GM18511 (cell line): Measurements from ENCODE around the gene COX7A2L.
"Not testable (repeated sequence)": the region's sequence is repeated elsewhere in the genome, so short reads cannot be mapped to it uniquely, and the experiment has no call there.

Experiments
- ATAC-seq: cut with Tn5 transposase; IDR thresholded peaks from one replicate; pipeline ENCODE4 v1.9.1; 2021; ENCODE audit warnings: mild to moderate bottlenecking, moderate library complexity; ENCODE audit not compliant: unreplicated experiment

The COX7A2L gene

DNA sequence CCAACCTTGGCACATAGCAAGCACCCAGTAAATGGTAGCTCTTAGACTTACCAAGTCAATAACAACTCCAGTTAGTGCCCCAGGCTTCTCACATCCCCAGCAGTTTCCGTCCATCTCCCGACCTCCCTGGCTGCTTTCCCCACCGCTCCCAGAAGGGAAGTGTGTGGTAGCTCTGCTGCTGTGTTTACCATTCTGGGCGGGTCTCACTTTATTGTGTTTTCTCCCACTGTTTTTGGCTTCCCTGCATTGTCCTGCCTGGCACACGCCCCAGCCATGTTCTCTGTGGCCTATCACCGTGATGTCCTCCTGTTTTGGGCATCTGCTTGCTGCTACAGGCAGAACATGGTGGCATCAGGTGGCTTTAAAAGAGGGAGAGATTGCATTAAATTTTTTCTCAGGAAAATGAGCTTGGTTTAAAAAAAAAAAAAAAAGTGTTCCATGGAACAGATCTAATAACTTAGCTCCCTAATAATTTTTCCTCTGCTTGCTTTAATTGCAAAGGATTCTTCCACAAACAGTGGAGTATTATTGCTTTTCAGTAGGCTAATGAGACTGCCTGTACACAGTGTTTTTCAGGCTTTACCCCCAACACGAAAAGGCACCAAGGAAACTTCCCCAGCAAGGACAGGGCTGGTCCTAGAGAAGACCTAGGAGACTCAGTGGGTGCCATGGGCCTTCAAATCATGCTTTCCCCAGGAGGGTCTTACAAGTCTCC lies 8.0 kb upstream of the COX7A2L start:
- ATAC-seq, result no peak

DNA sequence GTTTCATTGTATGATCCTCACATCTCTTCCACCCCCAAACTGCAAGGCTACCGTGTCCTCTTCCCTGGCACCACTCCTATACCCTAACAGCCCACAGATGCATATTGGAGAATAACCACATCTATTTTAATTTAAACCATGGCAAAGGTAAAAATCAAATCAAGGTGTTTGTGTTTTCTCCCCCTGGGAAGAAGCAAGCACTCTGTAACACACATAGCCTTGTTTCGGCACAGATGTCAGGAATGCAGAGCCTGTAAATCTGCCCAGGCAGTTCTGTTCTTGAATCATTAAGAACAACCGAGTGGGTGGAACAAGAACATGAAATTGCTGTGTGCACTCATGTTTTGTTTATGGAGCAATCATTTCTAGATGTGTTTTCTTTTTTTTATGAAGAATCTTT lies 6.8 kb upstream of the COX7A2L start:
- ATAC-seq, result no peak

DNA sequence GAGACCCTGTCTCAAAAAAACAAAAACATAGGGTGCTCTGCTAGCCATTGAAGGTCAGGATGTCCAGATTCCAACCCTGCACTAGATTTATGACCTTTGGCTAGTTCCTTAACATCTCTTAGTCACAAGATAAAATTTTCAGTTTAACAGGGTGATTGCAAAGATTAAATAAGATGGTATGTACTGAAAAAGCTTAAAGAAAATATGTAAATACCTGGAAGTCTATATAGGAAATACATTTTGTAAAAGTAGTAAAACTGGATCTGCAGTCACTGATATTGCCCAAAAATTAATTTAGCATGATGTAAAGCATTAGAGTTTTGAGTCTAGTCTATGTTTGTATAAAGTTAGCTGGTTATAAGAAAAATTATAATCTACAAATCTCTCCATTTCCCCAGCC lies 5.4 kb upstream of the COX7A2L start:
- no peak for ATAC-seq

DNA sequence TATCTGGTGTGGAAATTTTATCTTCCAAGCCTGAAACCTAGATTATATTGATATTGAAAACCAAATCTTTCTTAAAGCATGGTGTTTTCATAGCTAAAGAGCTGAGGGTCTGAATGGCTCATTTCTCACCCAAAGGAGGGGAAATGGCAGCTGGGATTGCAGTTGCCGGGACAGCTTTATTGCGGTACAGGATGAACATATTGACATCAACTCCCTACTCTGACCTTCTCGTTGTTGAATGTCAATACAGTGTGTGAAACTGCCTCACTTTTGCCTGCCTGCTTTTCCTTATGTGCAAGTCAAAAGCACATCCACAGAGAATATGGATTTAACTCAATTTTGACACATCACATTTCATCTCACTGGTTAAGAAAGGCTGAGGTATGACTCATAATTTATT lies 3.6 kb upstream of the COX7A2L start:
- ATAC-seq, result no peak

DNA sequence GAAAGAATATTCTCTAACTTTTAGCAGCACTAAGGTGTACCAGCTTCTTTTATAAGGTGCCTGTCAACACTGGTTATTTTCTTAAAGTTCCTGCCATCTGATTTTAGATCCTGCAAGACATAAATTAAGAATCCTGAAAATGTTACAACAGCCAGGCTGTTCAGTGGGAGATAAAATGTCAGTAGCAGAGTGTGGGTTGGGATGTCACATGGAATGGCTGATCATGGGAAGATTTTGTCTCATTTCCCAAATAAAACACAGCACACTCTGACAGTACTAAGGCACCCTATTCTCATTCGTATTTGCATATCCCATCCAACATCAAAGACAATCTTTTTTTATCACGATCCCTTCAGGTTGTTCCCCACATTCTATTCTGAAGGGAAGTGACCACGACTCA lies 2.4 kb upstream of the COX7A2L start:
- no peak for ATAC-seq

DNA sequence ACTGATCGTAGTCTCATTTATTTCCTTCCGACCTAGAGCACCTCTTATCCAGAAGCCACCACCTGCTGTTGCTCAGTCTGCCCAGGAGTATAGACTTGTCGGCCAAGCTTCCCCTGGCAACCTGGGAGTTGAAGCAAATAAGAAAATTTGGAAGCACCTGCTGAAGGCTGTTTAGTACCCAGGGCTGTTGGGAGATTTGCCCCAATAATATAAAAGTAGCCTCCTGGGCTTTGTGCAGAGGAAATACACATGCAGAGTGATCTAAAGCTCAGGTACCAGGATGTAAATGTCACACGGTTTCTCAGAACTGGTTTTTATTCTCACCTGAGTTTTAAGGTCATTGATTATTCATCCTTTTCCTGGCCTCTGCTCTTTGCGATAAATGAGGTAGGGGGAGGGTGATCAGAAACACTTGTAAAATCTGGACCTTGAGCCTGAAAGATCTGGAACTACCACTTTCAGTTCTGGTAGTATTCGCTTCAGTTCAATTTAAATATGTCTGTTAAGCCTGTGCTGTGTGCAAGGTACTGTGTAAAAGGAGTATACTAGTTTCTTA lies 789 bp upstream of the COX7A2L start:
- no peak for ATAC-seq

DNA sequence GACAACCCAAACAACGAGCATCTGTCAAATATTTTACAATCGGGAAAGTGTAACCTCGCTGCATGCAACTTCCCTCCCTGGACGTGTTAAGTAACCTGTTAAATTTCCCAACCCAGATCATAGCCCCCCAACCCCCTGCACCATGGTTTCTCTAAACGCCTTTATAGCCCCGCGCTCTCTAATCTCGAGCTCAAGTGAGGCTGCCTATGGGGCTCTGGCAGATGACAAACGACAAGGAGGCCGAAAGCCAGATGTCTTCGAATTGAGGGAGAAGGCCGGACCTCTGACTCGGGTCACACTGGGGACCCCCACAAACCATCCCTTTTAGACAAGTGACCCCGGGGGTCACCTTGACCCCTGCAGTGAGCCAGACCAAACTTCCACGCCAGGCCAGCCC lies 526 bp downstream of the COX7A2L start:
- no peak for ATAC-seq

DNA sequence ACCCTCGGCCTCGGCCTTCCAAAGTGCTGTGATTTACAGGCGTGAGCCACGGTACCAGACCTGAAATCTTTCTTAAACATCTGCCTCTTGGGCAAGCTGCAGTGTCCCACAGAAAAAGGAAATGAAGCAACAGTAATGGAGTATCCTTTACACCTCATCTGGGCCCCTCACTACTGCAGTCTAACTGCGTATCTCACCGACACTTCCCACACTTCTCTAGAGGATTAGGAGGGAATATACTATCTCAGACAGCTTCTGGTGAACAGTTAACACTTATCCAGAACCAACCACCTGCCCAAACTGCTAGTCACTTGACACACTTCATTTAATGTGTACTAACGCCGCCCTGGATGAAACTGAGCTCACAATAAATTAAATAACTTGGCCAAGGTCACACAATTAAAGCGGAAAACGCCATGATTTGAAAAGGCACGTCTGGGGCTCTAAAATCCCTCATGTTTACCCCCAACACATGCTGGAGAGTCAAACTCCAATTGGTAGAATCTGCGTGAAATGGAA lies 993 bp downstream of the COX7A2L start:
- no peak for ATAC-seq

DNA sequence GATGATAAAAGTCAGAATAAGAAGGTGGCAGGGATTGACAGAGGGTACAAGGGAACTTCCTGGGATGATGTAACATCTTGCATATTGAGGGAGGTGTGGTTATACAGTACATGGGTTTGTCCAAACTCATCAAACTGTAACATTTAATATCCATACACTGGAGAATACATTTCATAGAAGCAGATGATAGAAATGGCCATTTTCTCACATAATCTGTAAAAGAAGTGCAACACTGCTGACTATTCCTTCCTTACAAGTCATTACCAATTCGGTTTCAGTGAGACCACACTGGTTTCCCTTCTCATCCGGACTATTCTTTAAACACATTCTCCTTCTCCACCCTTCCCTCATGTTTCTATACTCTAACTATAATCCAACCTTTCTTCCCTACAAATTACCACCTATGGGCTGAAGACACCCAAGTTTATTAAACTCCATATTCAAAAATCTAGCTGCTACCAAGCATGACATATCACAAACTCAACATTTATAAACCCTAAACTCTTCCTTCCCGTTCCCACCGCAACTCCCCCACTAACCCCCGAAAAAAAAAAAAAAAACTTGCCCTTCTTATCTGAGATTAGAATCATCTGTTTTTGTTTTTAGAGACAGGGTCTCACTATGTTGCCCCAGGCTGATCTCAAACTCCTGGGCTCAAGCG lies 1.6 kb downstream of the COX7A2L start:
- ATAC-seq, result no peak

DNA sequence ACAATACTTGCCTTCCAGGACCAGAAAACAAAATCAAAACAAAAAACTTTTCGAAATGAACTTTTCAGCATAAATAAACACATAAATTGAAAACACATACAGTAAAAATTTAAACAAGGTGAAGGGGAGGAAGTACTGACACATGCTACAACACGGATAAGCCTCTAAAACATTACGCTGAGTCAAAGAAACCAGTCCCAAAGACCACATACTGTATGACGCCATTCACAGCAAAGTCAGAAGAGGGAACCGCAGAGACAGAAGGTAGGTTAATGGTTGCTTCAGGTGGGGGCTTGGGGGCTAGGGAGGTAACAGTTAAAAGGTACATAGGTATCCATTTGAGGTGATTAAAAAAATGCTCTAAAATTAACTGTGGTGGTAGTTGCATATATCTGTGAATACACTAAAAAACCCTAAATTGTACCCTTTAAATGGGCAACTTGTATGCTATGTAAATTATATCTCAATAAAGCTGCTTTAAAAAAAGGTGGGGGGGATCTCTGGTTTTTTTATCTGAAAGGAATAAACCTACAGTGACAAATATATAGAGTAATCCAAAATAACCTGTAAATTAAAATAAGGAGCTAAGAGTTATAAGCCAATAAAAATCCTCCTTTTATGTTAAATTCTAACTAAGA lies 7.1 kb downstream of the COX7A2L start:
- ATAC-seq, result no peak

DNA sequence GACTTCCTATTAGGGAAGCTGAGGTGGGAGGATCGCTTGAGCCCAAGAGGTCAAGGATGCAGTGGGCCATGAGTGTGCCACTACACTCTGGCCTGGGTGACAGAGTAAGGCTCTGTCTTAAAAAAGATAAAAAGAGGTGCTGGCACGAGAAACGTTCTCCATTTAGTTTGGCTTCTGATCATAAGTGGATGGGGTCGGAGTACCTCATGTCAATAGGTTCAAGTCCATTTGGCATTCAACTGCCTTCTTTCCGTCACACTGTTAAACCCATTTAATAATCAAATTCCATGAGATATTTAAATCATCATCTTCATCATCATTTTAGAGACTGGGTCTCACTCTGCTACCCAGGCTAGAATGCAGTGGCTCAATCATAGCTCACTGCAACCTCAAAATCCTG lies 9.2 kb downstream of the COX7A2L start:
- ATAC-seq, result no peak

DNA sequence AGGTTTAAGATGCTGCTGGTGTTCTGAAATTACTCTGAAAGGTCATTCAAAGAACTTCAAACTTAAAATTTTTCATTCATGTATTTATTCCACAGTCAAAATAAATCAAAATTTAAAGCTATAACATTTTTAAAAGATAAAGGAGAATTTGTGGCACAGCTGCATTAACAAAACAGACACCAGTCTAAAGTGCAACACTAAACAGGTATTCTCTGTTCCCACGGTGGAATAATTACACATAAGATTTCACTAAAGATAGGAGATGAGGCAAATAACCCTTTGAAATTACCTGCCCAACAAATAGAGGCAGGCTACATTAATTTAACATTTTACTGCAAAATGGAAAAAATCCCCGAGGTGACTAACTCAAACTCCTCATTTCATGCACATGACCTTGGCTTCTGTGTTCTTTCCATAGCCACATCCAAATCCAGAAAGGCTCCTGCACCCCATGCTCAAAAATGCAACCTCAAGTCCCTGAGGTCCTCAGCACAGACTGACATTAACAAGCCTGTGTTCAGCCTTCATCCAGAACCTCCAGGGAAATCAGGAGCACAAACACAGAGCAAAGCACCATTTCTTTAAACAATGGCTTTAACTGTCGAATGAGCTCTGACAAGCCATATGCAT lies 10.5 kb downstream of the COX7A2L start:
- no peak for ATAC-seq

DNA sequence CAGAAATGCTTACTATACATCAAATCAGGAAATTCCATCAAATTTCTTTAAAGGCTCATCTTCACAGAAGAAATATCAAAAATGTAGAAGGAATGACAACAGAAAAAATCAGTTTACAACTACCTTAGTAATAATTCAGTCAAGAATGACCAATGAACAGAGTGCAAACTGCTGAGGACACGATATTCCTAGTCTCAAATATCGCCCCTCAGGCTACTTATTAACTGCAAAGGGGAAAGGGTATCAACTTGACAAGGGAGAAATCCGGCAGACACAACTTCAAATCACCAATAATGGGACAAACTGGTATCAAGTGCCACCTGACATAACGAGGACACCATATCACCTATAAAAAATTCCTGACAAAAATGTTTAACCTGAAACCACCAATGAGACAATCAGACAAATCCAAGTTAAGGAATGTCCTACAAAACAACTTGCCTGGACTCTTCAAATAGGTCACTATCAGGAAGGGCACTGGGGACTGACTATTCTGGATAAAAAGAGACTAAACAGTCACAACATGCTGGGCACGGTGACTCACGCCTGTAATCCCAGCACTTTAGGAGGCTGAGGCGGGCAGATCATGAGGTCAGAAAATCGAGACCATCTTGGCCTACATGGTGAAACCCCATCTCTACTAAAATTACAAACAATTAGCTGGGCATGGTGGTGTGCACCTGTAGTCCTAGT lies 12.8 kb downstream of the COX7A2L start:
- ATAC-seq, result no peak

DNA sequence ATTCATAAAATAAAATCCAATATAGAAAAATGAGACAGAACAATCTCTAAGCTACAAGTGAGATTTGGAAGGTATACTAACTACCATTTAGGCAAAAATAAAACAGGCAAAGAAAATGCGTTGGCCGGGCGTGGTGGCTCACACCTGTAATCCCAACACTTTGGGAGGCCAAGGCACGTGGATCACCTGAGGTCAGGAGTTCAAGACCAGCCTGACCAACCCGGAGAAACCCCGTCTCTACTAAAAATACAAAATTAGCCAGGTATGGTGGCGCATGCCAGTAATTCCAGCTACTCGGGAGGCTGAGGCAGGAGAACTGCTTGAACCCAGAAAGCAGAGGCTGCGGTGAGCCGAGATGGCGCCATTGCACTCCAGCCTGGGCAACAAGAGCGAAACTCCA lies 13.5 kb downstream of the COX7A2L start:
- not testable (repeated sequence) for ATAC-seq

DNA sequence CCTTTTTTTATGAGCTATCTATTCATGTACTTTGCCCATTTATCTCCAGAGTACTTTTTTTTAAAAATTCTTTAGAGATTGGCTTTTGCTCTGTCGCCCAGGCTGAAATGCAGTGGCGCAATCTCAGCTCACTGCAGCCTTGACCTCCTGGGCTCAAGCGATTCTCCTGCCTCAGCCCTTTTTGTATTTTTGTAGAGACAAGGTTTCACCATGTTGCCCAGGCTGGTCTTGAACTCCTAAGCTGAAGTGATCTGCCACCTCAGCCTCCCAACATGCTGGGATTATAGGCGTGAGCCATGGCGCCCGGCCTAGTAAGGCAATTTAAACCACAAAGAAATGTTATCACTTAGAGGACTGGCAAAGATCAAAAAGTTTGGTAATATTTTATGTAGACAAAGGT lies 14.2 kb downstream of the COX7A2L start:
- ATAC-seq, result not testable (repeated sequence)

DNA sequence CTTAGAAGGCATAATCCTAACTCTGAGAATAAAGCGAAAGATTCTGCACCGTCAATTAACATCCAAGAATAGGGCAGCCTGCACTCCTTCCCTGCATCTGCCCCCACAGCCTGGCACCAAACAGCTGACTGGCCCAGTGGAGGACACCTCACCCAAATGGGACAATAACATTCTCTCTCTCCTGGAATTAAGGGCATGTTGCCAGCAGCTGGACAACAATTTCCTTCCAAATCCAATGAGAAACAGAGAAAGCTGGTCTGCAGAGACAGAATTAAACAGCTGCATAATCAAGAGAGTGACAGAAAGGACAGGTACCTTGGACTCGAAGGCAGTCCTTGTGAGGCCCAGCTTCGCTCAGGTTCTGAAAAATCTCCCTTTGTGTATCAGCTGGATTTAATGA lies 15.0 kb downstream of the COX7A2L start:
- ATAC-seq, result no peak

DNA sequence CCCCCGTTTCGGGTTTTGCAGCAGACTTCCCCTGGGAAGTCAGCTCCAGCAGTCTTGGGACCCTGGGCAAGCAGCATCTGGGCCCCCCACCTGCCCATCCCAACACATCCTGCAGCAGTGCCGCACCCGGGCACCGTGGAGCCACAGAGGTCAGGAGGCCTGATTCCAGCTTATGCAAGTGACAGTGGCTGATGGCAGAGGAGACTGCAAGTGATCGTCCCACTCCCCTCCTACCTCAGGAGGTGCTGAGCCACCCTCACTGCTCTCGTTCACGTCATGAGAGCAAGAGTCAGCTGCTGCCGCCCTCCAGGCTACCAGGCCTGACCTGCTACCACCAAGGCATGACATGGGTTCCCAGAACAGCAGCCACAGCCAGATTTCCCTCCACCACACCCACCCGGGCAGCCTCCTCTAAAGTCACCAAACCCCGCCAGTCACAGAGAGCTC lies 18.2 kb downstream of the COX7A2L start:
- ATAC-seq, result peak; percentile 27

DNA sequence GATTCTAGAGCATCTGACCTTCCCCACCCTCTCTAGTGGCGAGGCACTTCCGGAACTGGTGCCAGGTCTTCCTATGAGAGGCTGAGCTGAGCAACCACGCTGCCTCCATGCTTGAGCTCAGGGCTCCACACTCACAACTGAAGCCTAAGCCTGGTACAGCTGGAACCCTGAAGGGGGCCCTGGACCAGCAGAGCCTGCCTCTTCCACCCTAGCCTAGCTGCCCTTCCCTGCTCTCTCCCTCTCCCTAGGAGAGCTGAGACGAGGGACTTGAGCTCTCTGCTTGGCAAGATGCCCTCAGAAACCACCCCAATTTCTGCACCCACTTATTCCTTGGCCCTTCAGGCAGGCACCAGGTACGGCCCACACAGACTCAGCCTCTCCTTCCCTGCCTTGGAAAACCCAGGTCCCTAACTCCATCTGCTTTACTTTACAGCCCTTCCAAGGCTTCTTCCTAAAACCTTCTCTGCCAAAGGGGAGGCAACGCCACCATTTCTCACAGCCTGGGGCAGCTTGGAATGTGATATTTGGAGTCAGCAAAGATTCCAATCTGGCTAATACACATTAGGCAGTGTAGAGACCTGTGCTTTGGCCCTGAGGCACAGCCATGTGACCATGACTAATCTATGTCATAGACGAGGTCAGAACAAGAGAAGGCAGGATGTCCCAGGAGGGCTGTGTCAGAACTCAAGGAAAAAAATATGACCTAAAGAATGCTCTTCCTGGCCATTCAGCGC lies 18.8 kb downstream of the COX7A2L start:
- ATAC-seq, result peak; percentile 68

DNA sequence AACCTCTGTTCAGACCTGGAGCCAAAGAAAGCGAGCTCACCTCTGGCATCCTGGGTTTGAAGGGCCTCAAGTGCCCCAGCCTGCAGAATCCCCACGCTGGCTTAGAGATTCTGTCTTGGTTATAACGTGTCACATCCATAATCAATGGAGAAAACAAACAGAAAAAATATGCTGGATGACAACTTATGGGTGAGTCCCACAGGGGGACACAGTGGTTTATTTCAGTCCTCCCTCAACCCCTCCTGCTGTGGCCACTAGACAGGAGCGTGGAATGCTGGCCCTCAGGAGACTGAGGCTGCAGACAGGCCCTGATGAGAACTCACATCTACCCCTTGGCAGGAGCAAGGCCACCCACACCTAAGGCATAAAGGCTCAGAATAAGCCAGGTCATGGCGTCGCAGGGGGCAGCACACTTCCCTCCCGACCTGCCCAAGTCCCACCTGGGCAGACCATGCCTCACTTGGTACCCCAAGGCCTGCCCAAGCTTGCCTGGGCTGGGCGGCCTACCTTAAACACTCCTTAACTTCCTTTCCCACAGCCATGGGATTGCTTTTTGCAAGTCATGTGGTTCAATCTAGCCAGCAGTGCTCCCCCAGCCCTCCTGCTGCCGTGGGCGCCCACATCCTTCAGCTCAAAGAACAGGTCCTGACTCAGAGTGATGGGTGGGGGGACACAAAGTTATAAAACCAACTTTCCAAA lies 19.9 kb downstream of the COX7A2L start:
- ATAC-seq, result no peak
